ENCODE results near the gene TBC1D5.

- TF ChIP-seq POLR2AphosphoS5 (IDR thresholded peaks at IDR 0.05) (no peak), CTCF (IDR thresholded peaks at IDR 0.05) (no peak)
Observed at GRCh38 chr3:17352620-17353019, 389.8 kb downstream of the TBC1D5 start.

Data from sigmoid colon (tissue), 4 donors.